ENCODE measurements around the gene PITRM1.
"Not testable (repeated sequence)": the region's sequence is repeated elsewhere in the genome, so short reads cannot be mapped to it uniquely, and the experiment has no call there.

PITRM1 gene

DNA sequence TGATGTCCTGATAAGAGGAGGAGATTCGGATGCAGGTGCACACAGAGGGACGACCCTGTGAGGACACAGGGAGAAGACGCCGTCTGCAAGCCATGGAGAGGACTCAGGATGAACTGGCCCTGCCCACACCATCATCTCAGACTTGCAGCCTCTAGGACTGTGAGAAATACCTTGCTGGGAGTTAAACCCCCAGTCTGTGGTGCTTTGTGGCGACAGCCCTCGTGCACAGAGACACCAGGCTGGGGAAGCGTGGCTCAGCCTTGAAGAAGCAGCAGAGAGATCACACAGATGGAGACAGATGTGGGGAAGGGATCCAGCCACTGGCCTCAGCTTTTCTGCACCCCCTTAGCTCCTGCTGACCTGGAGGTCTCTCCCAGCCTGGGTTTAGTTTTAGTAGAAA lies 26.3 kb upstream of the PITRM1 start:
- no peak for DNase-seq

DNA sequence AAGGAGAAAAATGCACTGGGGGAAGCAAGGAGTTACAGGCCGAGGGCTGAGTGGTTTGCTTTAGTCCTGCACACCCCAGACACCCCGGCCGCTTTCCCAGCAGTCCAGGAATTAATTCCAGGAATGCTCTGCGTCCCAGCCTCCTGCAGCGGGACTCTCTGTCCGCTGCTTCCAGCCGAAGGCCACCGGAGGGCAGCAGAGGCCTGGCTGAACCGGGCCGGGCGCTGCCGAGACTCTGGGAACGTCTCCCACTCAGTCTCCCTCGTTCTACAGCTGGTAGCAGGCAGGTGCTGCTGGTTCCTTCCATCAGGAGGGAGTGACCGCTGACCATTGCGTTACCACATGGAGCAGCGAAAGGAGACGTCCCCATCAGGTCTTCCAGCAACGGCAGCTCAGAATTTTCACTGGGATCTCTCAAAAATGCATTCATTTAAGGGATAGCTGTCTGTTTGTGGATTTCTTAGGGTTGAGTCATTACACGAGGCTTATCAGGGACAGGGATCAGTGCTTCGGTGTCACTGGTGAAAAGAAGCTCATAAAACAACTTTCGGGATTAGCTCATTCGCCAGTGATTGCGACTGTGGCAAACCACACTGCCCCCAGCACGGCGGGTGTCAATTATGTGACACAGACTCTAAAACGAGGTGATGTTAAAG lies 24.9 kb upstream of the PITRM1 start:
- peak; percentile 73 for DNase-seq

DNA sequence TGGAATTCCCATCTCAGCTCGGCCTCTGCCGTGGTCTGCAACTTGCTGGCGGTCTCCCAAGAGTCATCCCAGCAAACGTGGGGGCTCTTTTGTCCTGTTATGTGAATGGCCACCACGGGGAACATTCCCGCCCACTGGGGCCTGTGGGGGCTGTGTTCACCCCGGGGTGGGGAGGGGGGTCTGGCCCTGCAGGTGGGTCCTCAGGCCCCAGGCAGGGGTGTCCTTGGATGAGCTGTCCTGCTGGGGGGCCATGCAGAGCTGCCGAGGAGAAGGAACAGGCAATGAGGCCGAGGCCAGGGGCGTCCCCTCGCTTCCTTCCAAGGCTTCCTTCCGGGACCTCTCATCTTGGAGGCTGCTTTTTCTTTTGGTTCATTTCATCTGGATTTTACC lies 24.4 kb upstream of the PITRM1 start:
- DNase-seq = no peak

GRCh38 chr10:3196482-3196881 lies 23.9 kb upstream of the PITRM1 start:
- DNase-seq = no peak

DNA sequence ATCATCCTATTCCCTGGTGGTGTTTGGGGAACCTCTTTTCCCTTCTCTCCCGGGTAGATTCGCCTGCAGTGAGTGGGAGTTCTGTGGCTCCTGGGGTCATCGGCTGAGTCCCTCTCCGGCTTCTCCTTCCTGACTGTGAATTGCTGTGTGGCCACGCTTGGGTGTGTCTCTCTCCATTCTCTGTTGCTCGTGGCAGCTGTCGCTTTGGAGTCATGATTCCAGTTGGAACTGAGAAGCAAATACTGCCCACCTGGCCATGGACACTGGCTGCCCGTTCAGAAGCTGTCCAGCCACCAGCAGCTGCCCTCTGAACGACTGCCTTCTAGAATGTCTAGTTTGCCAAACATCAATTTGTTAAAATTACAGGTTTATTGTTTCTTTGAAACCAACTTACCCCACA lies 23.1 kb upstream of the PITRM1 start:
- no peak for DNase-seq

GRCh38 chr10:3195286-3195685 lies 22.7 kb upstream of the PITRM1 start:
- no peak for DNase-seq

- DNase-seq = no peak
Measured at GRCh38 chr10:3194871-3195270, 22.3 kb upstream of the PITRM1 start.

DNA sequence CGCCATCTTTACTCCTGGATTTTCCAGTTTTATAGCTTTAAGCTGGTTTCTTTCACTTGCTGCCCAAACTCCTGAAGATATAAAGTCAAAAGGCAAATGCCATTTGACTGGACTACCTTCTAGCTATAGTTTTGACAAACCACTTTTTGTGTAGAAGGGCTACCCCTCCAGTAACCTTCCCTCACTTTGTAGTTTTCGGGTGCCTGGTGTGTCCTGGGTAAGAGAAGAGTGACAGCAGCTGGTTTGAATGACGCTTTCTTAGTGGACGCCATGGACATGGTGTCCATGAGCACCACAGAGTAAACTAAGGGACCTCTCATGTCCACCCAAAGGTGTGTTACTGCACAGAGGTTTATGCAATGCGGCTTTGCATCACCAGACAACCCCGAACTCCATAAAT lies 21.2 kb upstream of the PITRM1 start:
- DNase-seq = no peak

DNA sequence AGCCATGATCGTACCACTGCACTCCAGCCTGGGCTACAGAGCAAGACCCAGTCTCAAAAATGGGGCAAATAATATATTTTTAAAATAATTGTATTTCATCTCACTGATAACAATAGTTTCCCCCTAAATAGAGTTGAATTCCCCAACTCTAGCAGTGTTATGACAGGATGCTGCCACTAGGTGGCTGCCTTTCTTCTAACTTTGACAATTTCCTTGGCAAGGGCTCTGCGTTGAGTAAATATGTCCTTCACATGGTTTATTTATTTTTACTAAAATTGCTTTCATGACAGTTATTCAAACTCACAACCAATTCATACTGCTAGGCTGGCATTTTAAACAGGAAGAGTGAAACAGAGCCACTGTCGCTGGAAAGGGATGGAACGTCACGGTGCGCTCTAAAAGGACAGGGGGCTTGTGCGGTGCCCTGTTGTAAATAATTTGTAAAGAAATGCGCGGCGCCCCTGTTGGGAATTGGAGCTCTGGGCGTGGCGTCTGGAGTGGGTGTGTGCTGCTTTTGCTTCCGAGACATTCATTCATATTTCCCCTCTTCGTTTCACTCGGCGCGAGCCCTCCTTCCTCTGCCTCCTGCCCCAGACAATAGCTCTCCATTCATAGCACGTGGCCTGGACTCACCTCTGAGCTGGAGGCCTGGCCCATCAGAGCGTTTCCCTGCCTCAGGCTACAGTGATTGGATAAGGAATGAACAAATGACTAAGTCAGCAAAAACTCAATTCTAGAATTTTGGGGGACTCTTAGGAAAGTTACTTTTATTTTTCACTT lies 20.5 kb upstream of the PITRM1 start:
- DNase-seq = peak; percentile 64

DNA sequence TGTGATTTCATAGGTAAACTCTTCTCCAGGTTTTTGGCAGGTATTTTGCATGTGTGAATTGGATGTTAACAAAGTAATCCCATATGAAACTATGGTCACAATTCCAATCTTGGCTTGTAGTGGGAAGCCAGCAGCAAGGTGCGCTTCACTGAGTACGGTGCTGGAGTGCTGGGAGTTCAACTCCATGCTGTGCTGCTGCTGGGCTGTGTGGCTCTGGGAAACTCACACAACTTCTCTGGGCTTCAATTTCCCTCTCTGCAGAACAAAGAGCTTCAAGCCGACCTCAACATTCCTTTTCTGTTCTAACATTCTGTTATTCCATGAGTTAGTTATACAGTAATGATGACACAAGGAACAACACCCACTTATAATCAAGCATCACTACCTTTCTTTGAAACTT lies 18.2 kb upstream of the PITRM1 start:
- DNase-seq = no peak

DNA sequence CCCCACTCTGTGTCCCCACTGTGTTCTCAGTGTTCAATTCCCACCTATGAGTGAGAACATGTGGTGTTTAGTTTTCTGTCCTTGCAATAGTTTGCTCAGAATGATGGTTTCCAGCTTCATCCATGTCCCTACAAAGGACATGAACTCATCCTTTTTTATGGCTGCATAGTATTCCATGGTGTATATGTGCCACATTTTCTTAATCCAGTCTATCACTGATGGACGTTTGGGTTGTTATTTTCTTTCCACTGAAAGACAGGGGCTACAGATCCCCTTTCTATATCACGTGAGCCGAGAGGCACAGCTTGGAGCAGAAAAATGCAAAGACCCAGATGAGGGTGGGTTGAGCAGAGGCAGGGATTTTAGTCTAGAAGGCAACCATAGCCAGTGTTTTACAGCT lies 14.6 kb upstream of the PITRM1 start:
- not testable (repeated sequence) for DNase-seq

DNA sequence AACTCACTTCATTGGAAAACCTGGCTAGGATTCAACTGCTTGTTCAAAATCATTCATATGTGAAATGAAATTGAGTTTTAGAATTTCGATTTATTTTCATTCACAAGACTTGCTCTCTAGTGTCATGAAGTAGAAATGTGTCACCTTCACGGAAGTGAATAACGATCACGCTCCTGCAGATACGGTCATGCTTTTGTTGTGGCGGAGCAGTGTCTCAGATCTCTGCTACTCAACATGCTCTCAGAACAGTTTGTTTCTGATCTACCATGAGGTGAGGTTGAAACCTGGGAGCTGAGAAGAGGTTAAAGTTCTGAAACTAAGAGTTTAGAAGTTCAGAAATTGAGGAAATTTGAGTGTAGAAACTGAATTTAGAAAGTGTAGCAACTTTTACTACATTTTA lies 13.8 kb upstream of the PITRM1 start:
- no peak for DNase-seq

- no peak for DNase-seq
Measured at GRCh38 chr10:3185386-3185785, 12.8 kb upstream of the PITRM1 start.

DNA sequence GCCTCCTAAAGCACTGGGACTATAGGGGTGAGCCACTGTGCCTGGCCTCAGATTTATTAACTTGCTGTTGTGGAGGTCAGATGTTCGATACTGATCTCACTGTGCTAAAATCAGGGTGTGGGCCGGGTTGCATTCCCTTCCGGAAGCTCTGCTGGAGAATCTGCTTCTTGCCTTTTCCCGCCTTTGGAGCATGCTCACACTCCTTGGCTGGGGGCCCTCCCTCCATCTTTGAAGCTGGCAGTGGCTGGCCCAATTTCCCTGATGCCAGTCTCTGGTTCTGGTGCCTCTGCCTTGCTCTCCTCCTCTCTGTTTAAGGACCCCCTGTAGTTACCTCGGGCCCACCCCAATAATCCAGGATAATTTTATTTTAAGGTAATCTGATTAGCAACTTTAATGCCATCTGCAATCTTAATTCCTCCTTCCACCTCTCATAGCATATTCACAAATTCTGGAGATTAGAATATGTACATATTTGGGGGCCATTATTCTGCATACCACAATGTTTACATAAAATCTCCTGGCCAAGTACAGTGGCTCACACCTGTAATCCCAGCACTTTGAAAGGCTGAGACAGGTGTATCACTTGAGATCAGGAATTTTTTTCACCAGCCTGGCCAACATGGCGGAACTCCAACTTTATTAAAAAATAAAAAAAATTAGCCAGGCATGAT lies 7.9 kb upstream of the PITRM1 start:
- no peak for DNase-seq

- no peak for DNase-seq
Measured at GRCh38 chr10:3179174-3179573, 6.6 kb upstream of the PITRM1 start.

DNA sequence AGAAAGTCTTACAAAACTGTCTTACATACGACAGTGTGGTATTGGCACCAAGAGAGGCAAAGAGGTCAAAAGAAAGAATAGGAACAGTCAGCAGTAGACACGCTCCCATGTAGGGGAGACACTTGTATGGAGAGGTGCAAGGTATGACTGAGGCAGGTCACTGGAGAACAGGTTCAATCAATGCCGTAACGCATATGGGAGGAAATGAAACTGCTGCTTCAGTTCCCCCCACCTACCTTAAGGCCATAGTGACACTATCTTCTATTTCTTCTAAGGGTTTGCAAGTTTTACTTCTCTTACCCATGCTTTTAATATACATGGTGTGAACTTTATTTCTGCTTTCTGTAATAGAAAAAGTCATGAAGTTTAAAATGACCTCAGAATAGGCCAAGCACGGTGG lies 5.5 kb upstream of the PITRM1 start:
- DNase-seq = no peak

DNA sequence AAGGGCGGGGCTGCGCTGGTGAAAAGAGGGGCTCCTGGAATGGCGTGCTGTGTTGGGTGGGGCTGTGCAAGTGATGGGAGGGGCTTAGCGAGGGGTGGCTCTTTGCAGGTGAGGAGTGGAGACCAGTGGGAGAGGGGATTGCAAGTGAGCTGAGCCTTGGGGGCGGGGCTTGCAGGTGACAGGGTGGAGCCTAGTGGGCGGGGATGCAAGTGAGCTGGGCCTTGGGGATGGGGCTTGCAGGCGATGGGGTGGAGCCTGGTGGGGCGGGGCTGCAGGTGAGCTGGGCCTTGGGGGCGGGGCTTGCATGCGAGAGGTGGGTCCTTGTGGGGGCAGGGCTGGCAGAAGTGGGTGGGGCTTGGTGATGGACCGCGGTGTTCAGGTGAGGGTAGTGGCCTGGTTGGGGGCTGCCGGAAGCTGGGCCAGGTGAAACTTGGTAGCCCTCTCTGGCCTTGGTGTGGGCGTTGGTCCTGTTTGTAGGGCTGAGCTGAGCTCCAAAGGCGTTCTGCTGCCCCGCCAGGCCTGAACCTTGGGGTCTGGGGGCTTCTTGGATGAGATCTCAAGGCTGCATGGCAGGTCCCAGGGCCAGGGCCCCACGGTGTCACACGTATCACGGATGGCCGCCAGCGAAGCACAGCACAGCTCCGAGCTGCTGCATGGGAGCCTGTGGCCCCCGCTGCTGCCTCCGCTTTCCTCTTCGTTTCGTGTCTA lies 743 bp upstream of the PITRM1 start:
- DNase-seq = no peak

- DNase-seq = peak; percentile 58
Measured at GRCh38 chr10:3172081-3172445, 519 bp downstream of the PITRM1 start.

GRCh38 chr10:3171488-3171887 lies 1.1 kb downstream of the PITRM1 start:
- not testable (repeated sequence) for DNase-seq

- no peak for DNase-seq
Measured at GRCh38 chr10:3169673-3170072, 2.9 kb downstream of the PITRM1 start.

DNA sequence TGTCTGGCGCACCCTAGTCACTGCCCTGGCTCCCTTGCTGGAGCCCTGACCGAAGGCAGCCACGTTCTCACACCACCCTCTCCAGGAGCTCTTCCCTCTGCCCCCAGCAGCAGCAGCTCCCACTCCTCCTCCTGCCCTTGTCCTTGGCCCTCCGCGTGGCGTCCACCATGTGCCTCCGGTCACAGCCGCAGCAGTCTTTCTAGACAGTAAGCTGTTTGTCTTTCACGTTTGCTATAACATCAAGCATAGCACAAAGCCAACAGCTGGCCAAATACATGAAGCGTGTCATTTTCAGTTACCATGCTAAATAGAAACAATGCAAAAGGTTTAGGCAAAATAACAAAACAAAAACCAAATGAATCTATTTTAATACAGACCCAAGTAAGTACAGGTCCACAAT lies 3.3 kb downstream of the PITRM1 start:
- no peak for DNase-seq

- no peak for DNase-seq
Measured at GRCh38 chr10:3167611-3168330, 4.8 kb downstream of the PITRM1 start.

Measured in suppressor macrophage treated with lipopolysaccharide for 4 hours (primary cell).